ENCODE results near the gene IDH3B.

Gene IDH3B

DNA sequence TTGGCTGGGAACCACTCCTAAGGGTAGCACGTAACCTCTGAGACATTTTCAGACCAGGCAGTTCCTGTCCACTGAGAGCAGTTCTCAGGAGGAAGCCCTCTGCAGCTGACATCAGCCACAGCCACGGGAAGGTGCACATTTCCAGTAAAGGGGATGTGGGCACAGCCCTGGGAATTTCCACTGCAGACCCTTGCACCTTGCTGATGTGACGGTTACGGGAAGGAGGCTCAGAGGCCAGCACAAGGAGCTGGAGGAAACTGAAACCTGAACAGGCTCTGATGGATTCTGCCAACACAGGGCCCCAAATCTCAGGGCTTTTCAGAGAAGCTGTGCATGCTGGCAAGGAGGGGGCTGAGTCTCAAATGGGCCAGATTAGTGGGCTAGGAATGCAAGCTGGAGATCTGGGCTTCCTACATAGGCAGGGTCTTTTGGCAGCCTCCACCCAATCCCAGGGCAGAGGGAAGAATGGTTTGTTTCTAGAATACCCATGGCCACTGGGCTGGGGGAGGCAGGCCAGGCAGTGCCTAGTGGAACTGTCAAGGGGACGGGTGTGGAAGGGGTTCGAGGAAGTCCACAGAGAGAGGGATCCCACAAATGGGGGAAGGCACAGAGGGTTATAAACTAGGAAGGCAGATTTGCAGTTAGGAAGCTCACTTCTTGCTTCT, 42.8 kb upstream of the IDH3B start:
- H3K4me3 ChIP-seq (replicated peaks in 1 of 2; ENCODE audit: low read depth in 2 of 2, low read length in 2 of 2) = no peak overlapping the region
- no peak for DNase-seq (ENCODE audit: low read depth in 2 of 2)
- TF ChIP-seq, protein P1, sequence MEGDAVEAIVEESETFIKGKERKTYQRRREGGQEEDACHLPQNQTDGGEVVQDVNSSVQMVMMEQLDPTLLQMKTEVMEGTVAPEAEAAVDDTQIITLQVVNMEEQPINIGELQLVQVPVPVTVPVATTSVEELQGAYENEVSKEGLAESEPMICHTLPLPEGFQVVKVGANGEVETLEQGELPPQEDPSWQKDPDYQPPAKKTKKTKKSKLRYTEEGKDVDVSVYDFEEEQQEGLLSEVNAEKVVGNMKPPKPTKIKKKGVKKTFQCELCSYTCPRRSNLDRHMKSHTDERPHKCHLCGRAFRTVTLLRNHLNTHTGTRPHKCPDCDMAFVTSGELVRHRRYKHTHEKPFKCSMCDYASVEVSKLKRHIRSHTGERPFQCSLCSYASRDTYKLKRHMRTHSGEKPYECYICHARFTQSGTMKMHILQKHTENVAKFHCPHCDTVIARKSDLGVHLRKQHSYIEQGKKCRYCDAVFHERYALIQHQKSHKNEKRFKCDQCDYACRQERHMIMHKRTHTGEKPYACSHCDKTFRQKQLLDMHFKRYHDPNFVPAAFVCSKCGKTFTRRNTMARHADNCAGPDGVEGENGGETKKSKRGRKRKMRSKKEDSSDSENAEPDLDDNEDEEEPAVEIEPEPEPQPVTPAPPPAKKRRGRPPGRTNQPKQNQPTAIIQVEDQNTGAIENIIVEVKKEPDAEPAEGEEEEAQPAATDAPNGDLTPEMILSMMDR (IDR thresholded peaks at IDR 0.05; ENCODE audit: low read depth, low read length) = no peak

DNA sequence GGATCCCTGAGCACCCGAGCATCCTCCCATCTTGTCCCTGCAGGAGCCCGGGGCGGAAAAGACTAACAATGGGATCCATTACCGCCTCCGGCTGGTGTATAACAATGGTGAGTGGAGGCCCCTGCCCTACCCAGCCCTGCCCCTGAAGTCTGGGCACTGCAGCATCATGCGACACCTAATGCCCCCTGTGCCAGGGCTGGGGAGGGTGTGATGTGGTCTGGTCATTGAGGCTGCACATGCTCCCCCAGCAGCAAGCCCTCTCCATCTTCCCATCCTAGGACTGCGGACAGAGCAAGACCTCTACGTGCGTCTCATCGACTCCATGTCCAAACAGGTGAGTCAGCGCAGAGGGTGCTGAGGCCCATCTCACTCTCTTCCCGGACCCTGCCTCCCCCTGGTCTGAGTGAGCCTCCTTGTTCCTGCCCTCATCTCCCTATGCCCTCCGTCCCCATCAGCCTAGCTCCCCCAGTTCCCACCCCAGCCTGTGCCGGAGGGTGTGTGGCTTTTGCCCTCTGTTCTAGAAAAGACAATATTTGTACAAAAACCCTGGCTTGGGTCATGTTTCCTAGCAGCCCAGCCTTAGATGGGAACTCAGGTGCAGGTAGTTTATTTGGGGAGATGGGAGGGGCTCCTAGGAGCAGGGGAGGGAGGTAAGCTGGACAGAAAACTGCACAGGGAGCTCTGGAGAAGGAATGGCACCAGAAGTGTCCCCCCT, 42.1 kb upstream of the IDH3B start:
- TF ChIP-seq, protein P1 (IDR thresholded peaks at IDR 0.05; ENCODE audit: low read depth, low read length) = no peak
- no peak overlapping the region for H3K4me3 ChIP-seq (replicated peaks in 1 of 2; ENCODE audit: low read depth in 2 of 2, low read length in 2 of 2)
- no peak for DNase-seq (ENCODE audit: low read depth in 2 of 2)

DNA sequence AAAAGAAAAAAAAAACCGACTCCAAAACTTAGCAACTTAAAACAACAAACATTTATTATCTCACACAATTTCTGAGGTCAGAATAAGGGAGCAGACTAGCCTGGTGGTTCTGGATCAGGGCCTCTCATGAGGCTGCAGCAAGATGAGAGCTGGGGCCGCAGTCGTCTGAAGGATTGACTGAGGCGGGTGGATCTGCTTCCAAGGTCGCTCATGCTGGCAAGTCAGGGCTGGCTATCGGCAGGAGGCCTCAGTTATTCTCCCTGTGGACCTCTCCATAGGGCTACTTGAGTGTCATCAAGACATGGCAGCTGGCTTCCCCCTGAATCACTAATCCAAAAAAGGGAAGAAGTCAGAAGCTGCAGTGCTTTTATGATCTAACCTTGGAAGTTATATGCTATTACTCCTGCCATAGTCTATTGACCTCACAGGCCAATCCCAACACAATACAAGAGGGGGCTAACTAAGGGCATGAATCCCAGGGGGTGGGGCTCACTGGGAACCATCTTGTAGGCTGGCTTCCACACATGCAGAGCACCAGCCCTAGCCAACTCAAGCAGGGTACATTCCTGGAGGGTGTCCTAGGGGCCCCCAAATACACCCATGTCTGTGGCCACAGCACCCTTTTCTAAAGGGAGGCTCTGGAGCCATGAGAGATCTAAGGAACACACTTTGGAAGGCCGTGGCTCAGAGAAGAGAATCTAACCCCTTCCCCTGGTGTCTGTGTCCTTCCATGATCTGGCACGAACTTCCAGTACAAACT, 39.9 kb upstream of the IDH3B start:
- DNase-seq (ENCODE audit: low read depth in 2 of 2) = no peak
- TF ChIP-seq, protein P1 (IDR thresholded peaks at IDR 0.05; ENCODE audit: low read depth, low read length) = no peak
- no peak overlapping the region for H3K4me3 ChIP-seq (replicated peaks in 1 of 2; ENCODE audit: low read depth in 2 of 2, low read length in 2 of 2)

DNA sequence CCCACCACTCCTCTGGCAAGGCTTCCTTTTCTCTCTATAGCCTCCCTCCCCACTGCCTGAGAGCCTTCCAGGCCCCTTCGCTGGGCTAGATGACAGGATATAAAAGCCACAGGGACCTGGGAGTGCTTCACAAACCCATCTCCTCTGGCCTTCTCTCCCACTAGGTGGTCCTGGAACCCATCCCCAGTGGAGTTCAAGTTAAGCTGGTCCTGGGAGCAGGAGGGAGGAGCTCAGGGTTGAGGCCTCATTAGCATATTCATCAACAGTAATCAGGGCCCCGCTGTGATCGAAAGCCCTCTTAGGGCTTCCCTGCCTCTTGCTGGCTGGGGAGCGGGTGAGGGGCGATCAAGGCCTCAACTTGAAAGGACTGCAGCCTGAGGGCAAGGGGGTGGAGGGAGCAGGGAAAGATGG, 37.7 kb upstream of the IDH3B start:
- no peak for DNase-seq (ENCODE audit: low read depth in 2 of 2)
- TF ChIP-seq, protein P1 (IDR thresholded peaks at IDR 0.05; ENCODE audit: low read depth, low read length) = no peak
- H3K4me3 ChIP-seq (replicated peaks in 1 of 2; ENCODE audit: low read depth in 2 of 2, low read length in 2 of 2) = no peak overlapping the region

DNA sequence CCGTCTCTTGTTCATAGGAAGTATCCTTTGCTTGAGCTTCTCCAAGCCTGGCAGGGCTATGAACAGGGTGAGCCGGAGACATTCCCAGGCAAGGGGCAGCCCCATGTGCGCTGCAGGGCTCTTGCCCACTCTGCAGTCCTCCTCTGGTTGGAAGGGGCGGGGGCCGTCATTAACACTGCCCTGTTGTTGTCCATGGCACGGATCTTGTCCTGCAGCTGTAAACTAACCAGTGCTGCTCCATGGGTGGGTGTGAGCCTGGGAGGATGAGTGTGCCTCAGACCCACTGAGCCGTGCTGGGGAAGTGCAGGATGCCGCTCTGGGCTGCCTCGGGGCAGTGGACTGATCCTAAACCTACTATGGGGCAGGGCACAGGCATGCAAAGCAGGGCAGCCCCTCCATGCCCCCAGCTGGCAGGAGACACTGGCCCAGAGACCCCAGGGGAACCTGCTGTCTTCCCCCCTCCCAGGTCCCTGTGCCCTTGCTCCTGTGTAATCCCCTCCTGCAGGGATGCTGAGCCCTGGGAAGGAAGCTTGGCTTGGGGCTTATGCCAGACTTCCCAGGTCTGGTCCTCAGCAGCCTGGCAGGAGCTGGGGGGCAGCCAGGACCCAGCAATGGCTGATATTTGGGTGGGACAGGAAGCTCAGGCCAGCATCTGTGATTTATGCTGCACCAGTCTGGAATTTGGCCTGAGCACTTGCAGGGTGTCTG, 37.1 kb upstream of the IDH3B start:
- no peak for DNase-seq (ENCODE audit: low read depth in 2 of 2)
- no peak overlapping the region for H3K4me3 ChIP-seq (replicated peaks in 1 of 2; ENCODE audit: low read depth in 2 of 2, low read length in 2 of 2)
- TF ChIP-seq, protein P1 (IDR thresholded peaks at IDR 0.05; ENCODE audit: low read depth, low read length) = no peak

DNA sequence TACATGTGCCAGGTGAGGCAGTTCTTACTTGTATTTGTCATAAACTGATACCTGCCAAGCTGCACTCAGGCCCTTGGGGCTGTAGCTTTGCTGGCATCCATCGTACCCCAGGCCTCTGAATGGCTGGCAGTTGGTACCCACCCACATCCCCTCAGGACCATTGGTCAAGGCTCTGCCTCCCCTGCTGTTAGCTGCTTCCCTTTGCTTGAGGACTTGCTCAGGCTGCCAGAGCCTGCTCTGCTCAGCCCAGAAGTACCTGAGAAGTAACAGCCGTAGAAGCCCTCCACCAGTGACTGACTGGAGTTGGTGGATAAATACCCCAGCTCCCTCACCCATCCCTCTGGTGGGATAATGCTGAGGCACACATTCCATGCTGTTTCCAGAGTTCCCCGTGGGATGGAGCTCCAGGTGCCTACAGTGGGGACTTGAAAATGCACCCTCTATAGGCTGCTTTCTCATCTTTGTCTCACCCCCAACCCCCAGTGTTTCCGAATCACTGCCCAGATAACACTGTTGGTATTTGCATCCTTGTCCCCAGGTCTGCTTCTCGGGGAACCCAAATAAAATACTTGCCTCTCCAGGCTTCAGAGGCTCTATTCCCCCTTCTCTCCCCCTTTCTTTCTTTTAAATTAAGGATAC, 35.9 kb upstream of the IDH3B start:
- no peak overlapping the region for H3K4me3 ChIP-seq (replicated peaks in 1 of 2; ENCODE audit: low read depth in 2 of 2, low read length in 2 of 2)
- TF ChIP-seq, protein P1 (IDR thresholded peaks at IDR 0.05; ENCODE audit: low read depth, low read length) = no peak
- no peak for DNase-seq (ENCODE audit: low read depth in 2 of 2)

Measured in cardiac fibroblast (primary cell).